AG20443 (cell line): ENCODE results near the gene TSC1.
"Not testable (repeated sequence)": the region's sequence is repeated elsewhere in the genome, so short reads cannot be mapped to it uniquely, and the experiment has no call there.

ENCODE experiments used
- DNase-seq: peaks from one replicate; pipeline ENCODE4 v3.0.0; 2012; ENCODE audit warnings: low spot score, mixed read lengths

Gene TSC1

DNA sequence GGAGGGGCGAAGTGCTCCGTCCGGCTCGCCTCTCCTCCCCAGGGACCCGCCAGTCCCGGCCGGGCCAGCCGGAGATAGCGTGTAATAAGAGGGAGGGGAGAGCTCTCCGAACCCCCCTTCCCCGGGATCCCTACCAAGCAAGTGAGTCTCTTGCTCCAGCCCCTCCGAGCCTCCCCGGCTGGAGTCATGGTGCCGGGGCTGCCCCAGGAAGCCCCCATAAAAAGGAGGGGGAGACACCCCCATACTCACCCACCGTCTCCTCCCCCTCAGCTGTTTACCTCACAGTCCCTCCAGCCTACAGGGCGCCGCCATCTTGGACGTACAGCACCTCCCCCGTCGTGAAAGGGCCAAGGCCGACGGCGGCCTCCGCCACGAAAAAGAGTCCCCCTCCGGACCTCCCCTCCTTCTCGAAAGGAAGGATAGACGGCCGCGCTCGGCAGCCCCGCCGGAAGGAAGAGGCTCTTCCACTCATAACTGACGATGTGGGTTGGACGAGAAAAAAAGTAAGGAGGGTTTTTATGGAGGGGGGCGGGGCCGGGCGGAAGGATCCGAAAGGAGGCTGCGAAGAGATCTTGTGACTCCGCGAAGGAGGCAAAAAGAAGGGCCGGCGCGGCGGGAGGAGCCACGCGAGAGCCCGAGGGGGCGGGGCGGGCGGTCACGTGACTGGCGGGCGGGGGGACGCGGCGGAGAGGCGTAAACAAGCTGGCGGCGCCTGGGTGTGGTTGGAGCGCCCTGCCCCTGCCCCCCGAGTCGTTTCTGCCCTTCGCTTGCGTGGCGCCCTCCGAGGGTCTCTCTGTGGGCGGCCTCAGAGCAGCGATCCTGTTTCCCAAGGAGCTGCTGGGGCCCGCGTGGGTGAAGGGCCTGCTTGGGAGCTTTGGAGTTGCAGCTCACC is at the start of gene TSC1:
Gene TSC1, minus strand, starts transcription at position 323 of the 892 bp plus-strand sequence. CDS start 15,744 bp downstream, outside the sequence.
- peak; percentile 98 for DNase-seq

- no peak for DNase-seq
Observed at GRCh38 chr9:132993511-132993939, 49.1 kb upstream of the TSC1 start.

DNA sequence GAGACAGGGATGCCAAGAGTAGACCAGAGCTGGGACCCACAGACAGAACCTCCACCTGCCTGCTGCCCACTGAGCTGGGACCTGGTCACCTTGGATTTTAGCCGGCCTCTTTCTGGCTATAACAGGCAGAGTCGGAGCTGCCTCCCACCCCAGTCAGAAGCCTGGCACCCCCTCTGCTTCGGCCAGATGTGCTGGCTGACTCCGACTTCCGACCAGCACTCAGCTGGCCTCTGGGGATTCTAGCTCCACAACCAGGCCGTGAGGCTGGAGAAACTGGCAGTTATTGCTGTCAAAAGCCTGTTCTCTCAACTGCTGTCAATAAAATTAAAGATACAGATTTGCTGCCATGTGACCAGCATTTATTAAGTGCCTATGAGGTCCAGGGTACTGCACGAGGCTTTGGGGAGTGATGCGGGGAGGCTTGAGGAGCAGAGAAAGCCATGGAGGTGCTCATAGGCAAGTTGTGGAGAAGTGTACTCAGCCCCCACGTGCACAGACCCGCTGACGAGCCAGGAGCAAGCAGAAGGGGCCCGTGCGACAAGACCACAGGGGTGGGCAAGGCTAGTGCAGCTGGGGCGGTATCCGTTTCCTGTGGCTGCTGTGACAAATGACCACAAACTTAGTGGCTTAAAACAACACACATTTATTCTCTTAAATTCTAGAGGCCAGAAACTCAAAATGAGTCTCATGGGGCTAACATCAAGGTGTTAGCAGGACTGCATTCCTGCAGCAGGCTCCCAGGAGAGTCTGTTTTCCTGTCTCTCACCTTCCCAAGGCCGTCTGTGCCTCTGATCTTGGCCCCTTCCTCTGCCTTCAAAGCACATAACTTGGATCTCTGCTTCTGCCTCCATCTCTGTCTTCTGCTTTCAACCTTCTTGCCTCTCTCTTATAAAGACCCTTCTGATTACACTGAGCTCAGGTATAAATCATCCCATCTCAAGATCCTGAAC is 47.2 kb upstream of the TSC1 start:
- no peak for DNase-seq

- no peak for DNase-seq
Observed at GRCh38 chr9:132990781-132991180, 46.4 kb upstream of the TSC1 start.

GRCh38 chr9:132989998-132990557 is 45.7 kb upstream of the TSC1 start:
- DNase-seq = not testable (repeated sequence)

GRCh38 chr9:132989414-132989996 is 45.1 kb upstream of the TSC1 start:
- DNase-seq = no peak

GRCh38 chr9:132989014-132989310 is 44.5 kb upstream of the TSC1 start:
- DNase-seq = no peak

DNA sequence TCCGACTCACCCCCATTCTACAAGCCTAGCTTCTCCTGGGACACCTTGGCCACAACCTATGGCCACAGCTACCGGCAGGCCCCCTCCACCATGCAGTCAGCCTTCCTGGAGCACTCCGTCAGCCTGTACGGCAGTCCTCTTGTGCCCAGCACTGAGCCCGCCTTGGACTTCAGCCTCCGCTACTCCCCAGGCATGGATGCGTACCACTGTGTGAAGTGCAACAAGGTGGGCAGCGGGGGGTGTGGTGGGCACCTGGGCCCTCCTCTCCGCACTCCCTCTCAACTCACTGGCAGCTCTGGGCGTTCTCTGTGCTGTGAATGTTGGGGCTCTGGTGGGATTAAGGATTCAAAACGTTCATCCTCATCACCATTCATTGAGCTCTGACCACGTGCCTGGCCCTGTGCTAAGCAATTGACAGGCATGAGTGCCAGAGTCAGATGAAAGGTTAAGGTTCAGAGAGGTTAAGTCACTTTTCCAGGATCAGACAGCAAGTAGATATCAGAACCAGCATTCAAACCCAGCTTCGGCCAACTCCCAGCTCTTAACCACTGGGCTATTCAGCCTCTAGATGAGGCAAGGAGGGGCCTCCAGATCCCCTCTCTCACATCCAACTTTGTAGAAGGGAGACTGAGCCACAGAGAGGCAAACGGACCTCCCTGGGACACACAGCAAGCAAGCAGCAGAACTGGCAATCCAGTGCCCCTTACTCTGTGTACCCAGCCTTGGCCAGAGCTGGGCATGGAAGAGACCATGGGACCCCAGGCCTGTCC is 44.0 kb upstream of the TSC1 start:
- DNase-seq = no peak

- no peak for DNase-seq
Observed at GRCh38 chr9:132986640-132987620, 42.5 kb upstream of the TSC1 start.

DNA sequence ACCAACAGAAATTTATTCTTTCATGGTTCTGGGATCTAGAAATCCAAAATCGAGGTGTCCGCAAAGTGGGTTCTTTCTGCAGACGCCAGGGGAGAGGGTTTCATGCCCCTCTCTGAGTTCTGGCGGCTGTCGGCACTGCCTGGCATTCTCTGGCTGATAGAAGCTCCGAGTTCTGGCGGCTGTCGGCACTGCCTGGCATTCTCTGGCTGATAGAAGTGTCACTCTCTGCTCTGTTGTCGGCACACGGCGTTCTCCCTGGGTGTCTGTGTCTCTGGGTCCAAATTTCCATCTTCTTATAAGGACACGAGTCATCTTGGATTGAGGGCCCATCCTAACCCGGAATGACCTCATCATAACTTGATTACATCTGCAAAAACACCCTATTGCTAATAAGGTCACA is 41.7 kb upstream of the TSC1 start:
- no peak for DNase-seq

- DNase-seq = no peak
Observed at GRCh38 chr9:132985489-132985888, 41.1 kb upstream of the TSC1 start.

DNA sequence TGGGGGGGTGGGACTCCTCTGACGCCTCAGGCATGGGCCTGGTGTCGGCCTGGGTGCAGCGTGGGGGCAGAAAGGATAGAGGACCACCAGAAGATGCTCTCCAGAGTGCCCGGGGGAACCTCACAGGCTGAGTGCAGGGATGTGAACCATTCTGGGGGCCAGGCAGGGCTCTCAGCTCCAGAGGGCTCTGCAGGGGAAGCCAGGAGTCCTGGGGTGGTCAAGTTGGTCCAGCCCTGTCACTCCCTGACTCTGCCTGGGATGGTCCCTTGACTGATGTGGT is 40.6 kb upstream of the TSC1 start:
- no peak for DNase-seq

GRCh38 chr9:132984202-132985070 is 40.0 kb upstream of the TSC1 start:
- no peak for DNase-seq

DNA sequence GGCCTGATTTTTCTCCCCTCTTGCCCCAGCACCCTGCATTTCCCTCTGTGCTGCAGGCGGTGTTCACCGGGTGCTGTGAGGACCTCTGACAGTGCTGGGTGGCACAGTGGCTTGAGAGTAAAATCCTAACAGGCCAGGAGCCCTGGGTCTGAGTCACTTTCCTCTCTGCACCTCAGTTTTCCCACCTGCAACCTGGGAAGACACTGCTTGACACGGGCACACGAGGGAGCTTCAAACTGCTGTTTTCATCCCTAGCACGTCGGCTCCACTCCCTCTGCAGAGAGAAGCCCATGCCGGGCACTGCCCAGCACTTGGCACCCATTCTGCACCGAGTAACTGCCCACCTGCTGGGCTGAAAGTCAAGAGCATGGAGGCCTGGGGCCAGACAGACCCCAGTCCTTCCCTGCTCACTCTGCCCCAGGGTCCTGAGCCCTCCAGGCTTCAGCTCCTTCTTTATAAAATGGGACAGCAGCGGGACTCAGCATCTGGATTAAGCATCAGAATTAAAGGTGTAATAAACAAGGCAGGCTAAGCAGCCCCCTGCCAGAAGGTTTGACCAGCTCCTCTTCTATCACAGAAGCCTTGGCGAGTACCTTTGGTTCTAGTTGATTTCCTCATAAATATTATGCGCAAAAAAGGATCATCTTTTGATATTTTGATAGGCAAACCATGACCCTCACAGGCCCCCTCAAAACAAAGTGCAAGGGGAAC is 39.2 kb upstream of the TSC1 start:
- no peak for DNase-seq

- no peak for DNase-seq
Observed at GRCh38 chr9:132982458-132982857, 38.0 kb upstream of the TSC1 start.

DNA sequence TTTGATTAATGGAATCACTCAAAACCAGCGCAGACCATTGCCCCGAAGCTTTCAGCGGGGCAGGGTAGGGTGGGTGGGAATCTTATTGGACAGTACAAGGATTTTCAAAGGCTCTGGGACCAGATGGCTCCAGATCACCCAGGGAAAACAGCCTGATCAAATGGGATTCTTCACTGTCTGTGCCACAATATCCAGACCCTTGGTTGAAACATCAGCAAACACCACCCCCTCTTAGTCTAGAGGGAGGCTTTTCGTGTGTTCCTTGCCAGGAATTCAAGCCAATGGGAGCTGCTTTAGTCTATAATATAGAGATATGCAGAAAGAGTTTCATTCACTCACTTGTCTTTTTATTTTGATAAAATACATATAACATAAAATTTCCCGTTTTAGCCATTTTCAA is 35.7 kb upstream of the TSC1 start:
- DNase-seq = no peak

DNA sequence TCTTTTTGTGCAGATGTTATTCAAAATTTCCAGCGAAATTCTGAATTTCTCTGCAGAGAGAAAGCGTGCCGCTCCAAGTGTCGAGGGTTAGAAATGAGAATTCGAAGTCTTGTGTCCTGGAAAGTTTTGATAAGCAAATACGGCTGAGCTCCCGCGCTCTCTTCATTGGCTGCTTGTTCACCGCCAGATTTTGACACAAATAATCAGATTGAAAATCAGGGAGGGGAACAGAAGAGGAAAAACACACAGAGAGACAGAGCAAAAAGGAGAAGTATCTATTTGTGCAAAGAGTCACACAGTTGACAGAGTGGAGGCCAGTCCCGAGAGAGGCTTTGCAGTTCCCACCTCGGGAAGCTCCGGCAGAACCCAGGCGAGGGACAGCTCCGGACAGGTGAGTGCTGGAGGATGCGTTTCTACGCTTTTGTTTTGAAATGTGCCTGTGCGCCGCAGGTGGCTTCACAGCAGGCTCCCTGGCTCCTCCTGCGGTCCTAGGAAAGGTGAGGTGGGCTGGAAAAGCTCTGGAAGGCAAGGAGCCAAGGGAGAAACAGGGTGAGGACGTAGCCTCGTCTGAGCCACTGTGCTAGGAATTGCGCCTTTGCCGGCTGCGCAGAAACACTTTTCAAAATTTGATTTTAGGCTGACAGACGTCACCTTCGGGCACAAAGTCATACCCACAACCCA is 34.2 kb upstream of the TSC1 start, which contains the start of gene GFI1B:
Gene GFI1B, plus strand, starts transcription at position 244 of the 681 bp plus-strand sequence. CDS start 7,985 bp downstream, outside the sequence.
- DNase-seq = no peak

GRCh38 chr9:132978112-132978450 is 33.7 kb upstream of the TSC1 start:
- DNase-seq = no peak
